Esophagus muscularis mucosa (tissue), 4 donors: Measurements from ENCODE around the gene SOAT1. TPM values are rescaled to one million over a fixed set of nuclear protein-coding genes. Genes with fewer than 3 reads are reported as not detected.

ENCODE experiments used
- DNase-seq: peaks from one replicate; pipeline ENCODE4 v3.0.0-alpha.2; 2017; ENCODE audit errors: extremely low spot score
- H3K27ac ChIP-seq, 4 donors: fragments of 200-600 bp; sonication (generic); replicated peaks in 1 of 4; 1 replicate in 3 of 4; 2 replicates in 1 of 4; pipeline ENCODE4 v1.5.1; 2016 to 2019; ENCODE audit warnings: mild to moderate bottlenecking in 1 of 4
- H3K27me3 ChIP-seq, 4 donors: fragments of 200-600 bp; sonication (generic); one replicate each; pipeline versions ENCODE4 v1.5.1 to v1.6.0; 2016 to 2019
- H3K36me3 ChIP-seq, 4 donors: fragments of 200-600 bp; sonication (generic); one replicate each; pipeline ENCODE4 v1.5.1; 2016 to 2019
- H3K4me1 ChIP-seq, 4 donors: fragments of 200-600 bp; sonication (generic); one replicate each; pipeline ENCODE4 v1.5.1; 2016 to 2019
- H3K4me3 ChIP-seq, 4 donors: fragments of 200-600 bp; sonication (generic); 1 replicate in 2 of 4; 2 replicates in 2 of 4; pipeline ENCODE4 v1.5.1; 2016 to 2019; ENCODE audit warnings: mild to moderate bottlenecking in 4 of 4, moderate library complexity in 1 of 4
- H3K9me3 ChIP-seq, 4 donors: fragments of 200-600 bp; sonication (generic); 1 replicate in 3 of 4; 2 replicates in 1 of 4; pipeline ENCODE4 v1.5.1; 2016 to 2019
- EP300 ChIP-seq: sonication (generic); formaldehyde crosslinking; IDR thresholded peaks from one replicate; pipeline ENCODE4 v1.6.1; 2017; ENCODE audit warnings: antibody characterized with exemption
- POLR2A ChIP-seq: fragments of 450-650 bp; IDR thresholded peaks from one replicate; pipeline ENCODE4 v1.6.1; 2017; ENCODE audit warnings: antibody characterized with exemption, moderate library complexity, mild to moderate bottlenecking, low read depth
- POLR2AphosphoS5 ChIP-seq, 2 donors: sonication (generic); formaldehyde crosslinking; IDR thresholded peaks; one replicate each; pipeline ENCODE4 v1.6.1; 2017; ENCODE audit warnings: antibody characterized with exemption in 2 of 2
- WGBS: methylation state at CpG from one replicate; pipeline ENCODE4 v1.1.5; 2018; 5-methylcytosine and 5-hydroxymethylcytosine counted together
- intact Hi-C: fragments of 100-400 bp; cut with DNase I; formaldehyde crosslinking; loops from one replicate; pipeline ENCODE4 v1.15.1; 2023
- total RNA-seq, 4 donors: library from RNA; depleted of rRNA; stranded (reverse); fragments of >200 nt; gene quantifications; one replicate each; pipeline versions ENCODE4 v1.1.0 to v1.2.1, GENCODE V29; 2016
- TF ChIP-seq, protein P1 (sequence below), 3 experiments: fragments of 200-600 bp in 2 of 3; fragments of 450-650 bp in 1 of 3; sonication (generic) in 2 of 3; IDR thresholded peaks; one replicate each; pipeline ENCODE4 v1.5.1; 2017 to 2019; ENCODE audit warnings: antibody characterized with exemption in 3 of 3, mild to moderate bottlenecking in 2 of 3, moderate library complexity in 1 of 3

The SOAT1 gene
- total RNA-seq, 4 donors from 2014 or later = 10.8 to 19.7 (median 13.2) TPM

- Histone ChIP-seq H3K4me3 (no peak overlapping the region), H3K36me3 (no peaks in the 10 kb centered on the region), H3K9me3 (no peaks in the 10 kb centered on the region), H3K27ac (no peak overlapping the region), H3K27me3 (no peaks in the 10 kb centered on the region), H3K4me1 (peaks cover 6 to 30% (median 26%) of the 10 kb centered on the region in 4 donors)
- no peak for DNase-seq
- no peak for TF ChIP-seq EP300
- TF ChIP-seq, protein P1, sequence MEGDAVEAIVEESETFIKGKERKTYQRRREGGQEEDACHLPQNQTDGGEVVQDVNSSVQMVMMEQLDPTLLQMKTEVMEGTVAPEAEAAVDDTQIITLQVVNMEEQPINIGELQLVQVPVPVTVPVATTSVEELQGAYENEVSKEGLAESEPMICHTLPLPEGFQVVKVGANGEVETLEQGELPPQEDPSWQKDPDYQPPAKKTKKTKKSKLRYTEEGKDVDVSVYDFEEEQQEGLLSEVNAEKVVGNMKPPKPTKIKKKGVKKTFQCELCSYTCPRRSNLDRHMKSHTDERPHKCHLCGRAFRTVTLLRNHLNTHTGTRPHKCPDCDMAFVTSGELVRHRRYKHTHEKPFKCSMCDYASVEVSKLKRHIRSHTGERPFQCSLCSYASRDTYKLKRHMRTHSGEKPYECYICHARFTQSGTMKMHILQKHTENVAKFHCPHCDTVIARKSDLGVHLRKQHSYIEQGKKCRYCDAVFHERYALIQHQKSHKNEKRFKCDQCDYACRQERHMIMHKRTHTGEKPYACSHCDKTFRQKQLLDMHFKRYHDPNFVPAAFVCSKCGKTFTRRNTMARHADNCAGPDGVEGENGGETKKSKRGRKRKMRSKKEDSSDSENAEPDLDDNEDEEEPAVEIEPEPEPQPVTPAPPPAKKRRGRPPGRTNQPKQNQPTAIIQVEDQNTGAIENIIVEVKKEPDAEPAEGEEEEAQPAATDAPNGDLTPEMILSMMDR (IDR thresholded peaks at IDR 0.05) = no peak
- no peak for TF ChIP-seq POLR2AphosphoS5 (IDR thresholded peaks at IDR 0.05)
- TF ChIP-seq POLR2A = no peak
- intact Hi-C loops = loop anchor here (10.0 kb wide), 2 partner anchors 68 to 212 kb away; partner anchors contain the start of genes AXDND1 and TOR3A
- WGBS = 92% methylated on average over 4 of the region's 4 CpGs
These were observed 2.9 kb downstream of the SOAT1 start for GRCh38 chr1:179296356-179297104.

- no peak overlapping the region for H3K4me3 ChIP-seq
- TF ChIP-seq EP300 = no peak
- TF ChIP-seq POLR2A = no peak
- TF ChIP-seq, protein P1 (IDR thresholded peaks at IDR 0.05) = no peak
- no peaks in the 10 kb centered on the region for H3K9me3 ChIP-seq
- WGBS = 86% methylated on average over 3 of the region's 3 CpGs
- no peak overlapping the region for H3K27ac ChIP-seq
- intact Hi-C loops = loop anchor here (10.0 kb wide), 2 partner anchors 68 to 212 kb away; partner anchors contain the start of genes AXDND1 and TOR3A
- no peaks in the 10 kb centered on the region for H3K36me3 ChIP-seq
- no peak for DNase-seq
- H3K27me3 ChIP-seq = no peaks in the 10 kb centered on the region
- H3K4me1 ChIP-seq = peaks cover 6 to 30% (median 26%) of the 10 kb centered on the region in 4 donors
These were observed 3.4 kb downstream of the SOAT1 start for GRCh38 chr1:179297105-179297378.

DNA sequence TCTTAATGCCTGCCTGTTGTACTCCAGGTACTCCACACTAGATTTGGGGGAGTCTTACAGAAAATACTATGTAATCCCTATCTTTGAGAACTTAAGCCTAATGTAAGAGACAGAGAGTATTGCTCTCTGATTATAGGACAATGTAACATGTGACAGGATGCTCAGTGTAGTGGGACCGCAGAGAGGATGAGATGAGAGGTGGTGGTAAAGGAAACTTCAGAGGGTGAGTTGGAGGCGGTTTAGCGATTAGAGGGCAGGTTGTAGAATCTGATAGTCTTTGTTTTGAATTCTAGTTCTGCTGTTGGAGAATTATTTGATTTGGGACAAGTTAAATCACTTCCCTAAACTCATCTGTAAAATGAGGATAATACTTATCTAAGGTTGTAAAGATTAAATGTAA lies 5.4 kb downstream of the SOAT1 start:
- Histone ChIP-seq H3K27ac (no peak overlapping the region), H3K4me3 (no peak overlapping the region), H3K27me3 (no peaks in the 10 kb centered on the region), H3K36me3 (peaks cover 5 to 14% (median 9%) of the 10 kb centered on the region in 4 donors), H3K4me1 (peaks cover 6 to 18% (median 15%) of the 10 kb centered on the region in 4 donors), H3K9me3 (no peaks in the 10 kb centered on the region)
- TF ChIP-seq, protein P1 (IDR thresholded peaks at IDR 0.05) = no peak
- TF ChIP-seq POLR2A (no peak), EP300 (no peak), POLR2AphosphoS5 (IDR thresholded peaks at IDR 0.05) (no peak)
- intact Hi-C loops = loop anchor here (10.0 kb wide), 2 partner anchors 66 to 214 kb away; partner anchors contain the start of genes AXDND1 and TOR3A
- 96% methylated on average over 3 of the region's 3 CpGs for WGBS
- DNase-seq = no peak

- peaks cover 4 to 9% (median 7%) of the 10 kb centered on the region in 4 donors for H3K4me1 ChIP-seq
- intact Hi-C loops = no loop called here
- DNase-seq = no peak
- no peak overlapping the region for H3K27ac ChIP-seq
- H3K36me3 ChIP-seq = peaks cover 8 to 25% (median 10%) of the 10 kb centered on the region in 4 donors
- 66% methylated on average over 1 of the region's 1 CpG for WGBS
- no peak for TF ChIP-seq POLR2AphosphoS5 (IDR thresholded peaks at IDR 0.05)
- no peak for TF ChIP-seq EP300
- no peak for TF ChIP-seq POLR2A
- TF ChIP-seq, protein P1 (IDR thresholded peaks at IDR 0.05) = no peak
- H3K4me3 ChIP-seq = no peak overlapping the region
- H3K9me3 ChIP-seq = no peaks in the 10 kb centered on the region
- no peaks in the 10 kb centered on the region for H3K27me3 ChIP-seq
These were observed 6.5 kb downstream of the SOAT1 start for GRCh38 chr1:179300112-179300511.
